Measurements from ENCODE around the gene EZH1.

DNA sequence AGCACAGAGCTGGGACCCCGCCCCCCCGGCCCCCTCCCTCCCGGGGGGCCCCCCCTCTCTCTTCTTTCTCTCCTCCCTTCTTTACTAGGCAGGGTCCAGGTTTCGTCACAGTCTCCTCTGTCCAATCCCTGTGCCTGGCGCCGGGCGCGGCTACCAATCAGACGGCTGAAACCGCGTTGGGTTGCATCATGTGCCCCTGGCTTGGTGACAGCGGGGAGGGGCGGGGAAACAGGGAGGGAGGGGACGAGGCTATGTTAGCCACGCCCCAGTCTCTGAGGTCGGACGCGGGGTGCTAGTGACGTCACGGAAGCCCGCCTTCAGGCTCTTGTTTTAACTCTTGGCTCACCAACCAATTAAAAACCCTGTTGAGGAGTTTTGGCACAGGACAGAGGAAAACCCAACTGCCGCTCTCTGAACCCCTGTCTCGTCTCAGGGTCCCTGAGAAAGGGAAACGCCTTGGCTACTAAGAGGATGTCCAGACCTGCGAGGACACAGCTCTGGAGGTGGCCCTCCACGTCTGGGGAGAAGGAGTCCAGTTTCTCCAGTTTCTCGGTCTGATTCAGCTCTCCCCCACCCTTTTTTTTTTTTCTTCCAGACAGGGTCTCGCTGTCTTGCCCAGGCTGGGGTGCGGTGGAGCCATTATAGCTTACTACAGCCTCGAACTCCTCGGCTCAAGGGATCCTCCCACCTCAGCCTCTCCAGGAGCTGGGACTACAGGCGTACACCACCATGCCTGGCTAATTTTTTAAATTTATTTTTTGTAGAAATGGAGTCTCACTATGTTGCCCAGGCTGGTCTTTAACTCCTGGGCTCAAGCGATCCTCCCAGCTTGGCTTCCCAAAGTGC lies 67.6 kb downstream of the EZH1 start:
- TF ChIP-seq CTCF (IDR thresholded peaks at IDR 0.05) (no peak), POLR2A (IDR thresholded peaks at IDR 0.05) (no peak)

Measured in uterus (tissue), 2 donors.